ENCODE measurements around the gene PIEZO2. TPM values are rescaled to one million over a fixed set of nuclear protein-coding genes. Genes with fewer than 3 reads are reported as not detected.
"Not testable (repeated sequence)": the region's sequence is repeated elsewhere in the genome, so short reads cannot be mapped to it uniquely, and the experiment has no call there.

PIEZO2 gene
- total and polyA plus RNA-seq, 2 experiments from 2014 or later, result 24.5 to 70.8 TPM

- H3K4me2 ChIP-seq, result peak overlapping the region; percentile 45
These were observed 302.5 kb downstream of the PIEZO2 start for GRCh38 chr18:10846657-10847407.

GRCh38 chr18:10846035-10846434 lies 303.3 kb downstream of the PIEZO2 start:
- H3K4me2 ChIP-seq; H3K79me2 ChIP-seq; H4K20me1 ChIP-seq (ENCODE audit: insufficient read depth, poor library complexity, severe bottlenecking); H2AFZ ChIP-seq; DNase-seq (ENCODE audit: low spot score); H3K4me3 ChIP-seq; H3K9me2 ChIP-seq (replicated peaks; ENCODE audit: insufficient read depth); H3K27me3 ChIP-seq; H3K9me3 ChIP-seq (ENCODE audit: low read depth); H3K36me3 ChIP-seq (replicated peaks; ENCODE audit: insufficient read depth, low read depth): not testable (repeated sequence)
- Histone ChIP-seq H3K27ac (peak overlapping the region; percentile 88), H3K4me1 (ENCODE audit: insufficient read depth) (peaks cover 17% of the 10 kb centered on the region)
- 88% methylated on average over 2 of the region's 2 CpGs for WGBS (ENCODE audit: low lambda C conversion rate, missing lambda C conversion rate)

More at GRCh38 chr18:10846657-10847407, 302.5 kb downstream of the PIEZO2 start:
- no peak for TF ChIP-seq EZH2phosphoT487 (IDR thresholded peaks at IDR 0.05; ENCODE audit: low read depth, severe bottlenecking, unreplicated experiment)
- no peak for TF ChIP-seq EZH2 (IDR thresholded peaks at IDR 0.05; ENCODE audit: borderline replicate concordance)
- WGBS (ENCODE audit: low lambda C conversion rate, missing lambda C conversion rate), result 89% methylated on average over 6 of the region's 6 CpGs
- Histone ChIP-seq H3K27ac (peak overlapping the region; percentile 88), H2AFZ (no peak overlapping the region), H3K36me3 (replicated peaks; ENCODE audit: insufficient read depth, low read depth) (no peaks in the 10 kb centered on the region), H3K79me2 (no peaks in the 10 kb centered on the region), H3K9me3 (ENCODE audit: low read depth) (no peaks in the 10 kb centered on the region), H3K4me3 (no peak overlapping the region), H3K27me3 (no peaks in the 10 kb centered on the region), H3K9me2 (replicated peaks; ENCODE audit: insufficient read depth) (no peaks in the 10 kb centered on the region), H3K4me1 (ENCODE audit: insufficient read depth) (peaks cover 20% of the 10 kb centered on the region), H4K20me1 (ENCODE audit: insufficient read depth, poor library complexity, severe bottlenecking) (no peaks in the 10 kb centered on the region)
- DNase-seq (ENCODE audit: low spot score), result peak; percentile 43

DNA sequence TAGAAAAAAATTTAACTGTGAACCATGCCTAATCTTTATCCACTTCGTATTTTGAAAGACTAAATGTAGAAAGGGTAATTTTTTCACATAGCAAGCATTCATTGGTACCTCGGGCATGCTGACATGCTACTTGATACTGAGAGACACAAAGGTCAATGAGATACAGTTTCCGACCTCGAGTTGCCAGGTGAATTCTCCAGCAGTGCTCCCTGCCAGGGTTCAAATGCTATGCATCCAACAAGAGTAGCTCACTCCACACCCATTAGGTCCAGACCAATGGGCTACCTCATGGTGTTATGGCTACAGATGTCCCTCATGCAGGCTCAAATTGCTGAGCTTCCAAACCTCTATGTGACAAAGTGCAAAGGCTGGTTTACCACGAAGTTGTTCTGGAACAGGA lies 305.8 kb downstream of the PIEZO2 start:
- H3K36me3 ChIP-seq (replicated peaks; ENCODE audit: insufficient read depth, low read depth), result no peaks in the 10 kb centered on the region
- 81% methylated on average over 5 of the region's 5 CpGs for WGBS (ENCODE audit: low lambda C conversion rate, missing lambda C conversion rate)
- no peaks in the 10 kb centered on the region for H3K79me2 ChIP-seq
- no peaks in the 10 kb centered on the region for H3K9me3 ChIP-seq (ENCODE audit: low read depth)
- no peaks in the 10 kb centered on the region for H3K27me3 ChIP-seq
- H3K27ac ChIP-seq, result no peak overlapping the region
- no peak overlapping the region for H3K4me3 ChIP-seq
- peaks cover 11% of the 10 kb centered on the region for H3K4me1 ChIP-seq (ENCODE audit: insufficient read depth)
- no peaks in the 10 kb centered on the region for H4K20me1 ChIP-seq (ENCODE audit: insufficient read depth, poor library complexity, severe bottlenecking)
- H3K4me2 ChIP-seq, result no peak overlapping the region
- no peak overlapping the region for H2AFZ ChIP-seq
- DNase-seq (ENCODE audit: low spot score), result no peak
- TF ChIP-seq EZH2 (IDR thresholded peaks at IDR 0.05; ENCODE audit: borderline replicate concordance) (no peak), EZH2phosphoT487 (IDR thresholded peaks at IDR 0.05; ENCODE audit: low read depth, severe bottlenecking, unreplicated experiment) (no peak), CTCF (IDR thresholded peaks at IDR 0.05; ENCODE audit: poor library complexity) (no peak)
- H3K9me2 ChIP-seq (replicated peaks; ENCODE audit: insufficient read depth), result no peaks in the 10 kb centered on the region

GRCh38 chr18:10842861-10843260 lies 306.5 kb downstream of the PIEZO2 start:
- peak overlapping the region; percentile 38 for H3K27ac ChIP-seq
- DNase-seq (ENCODE audit: low spot score), result no peak
- H3K36me3 ChIP-seq (replicated peaks; ENCODE audit: insufficient read depth, low read depth), result no peaks in the 10 kb centered on the region
- no peak overlapping the region for H3K4me2 ChIP-seq
- no peaks in the 10 kb centered on the region for H3K9me3 ChIP-seq (ENCODE audit: low read depth)
- WGBS (ENCODE audit: low lambda C conversion rate, missing lambda C conversion rate), result 39% methylated on average over 1 of the region's 1 CpG
- H2AFZ ChIP-seq, result no peak overlapping the region
- H3K27me3 ChIP-seq, result no peaks in the 10 kb centered on the region
- no peak overlapping the region for H3K4me3 ChIP-seq
- TF ChIP-seq EZH2phosphoT487 (IDR thresholded peaks at IDR 0.05; ENCODE audit: low read depth, severe bottlenecking, unreplicated experiment) (no peak), CTCF (IDR thresholded peaks at IDR 0.05; ENCODE audit: poor library complexity) (no peak), EZH2 (IDR thresholded peaks at IDR 0.05; ENCODE audit: borderline replicate concordance) (no peak)
- peaks cover 4% of the 10 kb centered on the region for H3K4me1 ChIP-seq (ENCODE audit: insufficient read depth)
- H3K79me2 ChIP-seq, result no peaks in the 10 kb centered on the region
- H4K20me1 ChIP-seq (ENCODE audit: insufficient read depth, poor library complexity, severe bottlenecking), result no peaks in the 10 kb centered on the region
- no peaks in the 10 kb centered on the region for H3K9me2 ChIP-seq (replicated peaks; ENCODE audit: insufficient read depth)

All from hepatocyte (in vitro differentiated cells).